HL-60/S4 treated with retinoic acid at 250 ng/mL for 4 days and 3 days (cell line): ENCODE measurements around the gene GTPBP4.
"Not testable (repeated sequence)": the region's sequence is repeated elsewhere in the genome, so short reads cannot be mapped to it uniquely, and the experiment has no call there.

ENCODE experiments used
- in situ Hi-C: fragments of 300-500 bp; cut with MboI; formaldehyde crosslinking; loops from 2 replicates; pipeline ENCODE4 v1.7.0; 2022; ENCODE audit warnings: low sequenced_read_pairs

The GTPBP4 gene

GRCh38 chr10:988667-989545, 672 bp downstream of the GTPBP4 start:
- in situ Hi-C loops: no loop called here

GRCh38 chr10:990808-991207, 2.6 kb downstream of the GTPBP4 start:
- in situ Hi-C loops: no loop called here

- in situ Hi-C loops: no loop called here
Measured at GRCh38 chr10:992467-992866, 4.2 kb downstream of the GTPBP4 start.

- in situ Hi-C loops: no loop called here
Measured at GRCh38 chr10:992871-993270, 4.6 kb downstream of the GTPBP4 start.

- in situ Hi-C loops: no loop called here
Measured at GRCh38 chr10:994836-995558, 6.8 kb downstream of the GTPBP4 start.

- in situ Hi-C loops: no loop called here
Measured at GRCh38 chr10:995559-995926, 7.3 kb downstream of the GTPBP4 start.

GRCh38 chr10:996031-996430, 7.8 kb downstream of the GTPBP4 start:
- in situ Hi-C loops: no loop called here

GRCh38 chr10:997266-998022, 9.2 kb downstream of the GTPBP4 start:
- in situ Hi-C loops: no loop called here

GRCh38 chr10:1002425-1003006, 14.3 kb downstream of the GTPBP4 start:
- in situ Hi-C loops: no loop called here

GRCh38 chr10:1003884-1004670, 15.8 kb downstream of the GTPBP4 start:
- in situ Hi-C loops: no loop called here

- in situ Hi-C loops: no loop called here
Measured at GRCh38 chr10:1006573-1006972, 18.3 kb downstream of the GTPBP4 start.

- in situ Hi-C loops: no loop called here
Measured at GRCh38 chr10:1007583-1007982, 19.3 kb downstream of the GTPBP4 start.

- in situ Hi-C loops: no loop called here
Measured at GRCh38 chr10:1009071-1009494, 20.8 kb downstream of the GTPBP4 start.

- in situ Hi-C loops: not testable (repeated sequence)
Measured at GRCh38 chr10:1009947-1010346, 21.7 kb downstream of the GTPBP4 start.

- in situ Hi-C loops: no loop called here
Measured at GRCh38 chr10:1010703-1011102, 22.5 kb downstream of the GTPBP4 start.

GRCh38 chr10:1011696-1012095, 23.5 kb downstream of the GTPBP4 start:
- in situ Hi-C loops: no loop called here

GRCh38 chr10:1015688-1016087, 27.5 kb downstream of the GTPBP4 start:
- in situ Hi-C loops: no loop called here

GRCh38 chr10:1019362-1019761, 31.1 kb downstream of the GTPBP4 start:
- in situ Hi-C loops: no loop called here

GRCh38 chr10:1020460-1020859, 32.2 kb downstream of the GTPBP4 start:
- in situ Hi-C loops: no loop called here

- in situ Hi-C loops: no loop called here
Measured at GRCh38 chr10:1020958-1021357, 32.7 kb downstream of the GTPBP4 start.
